HG03097 (cell line): ENCODE results near the gene REX1BD.
A peak's percentile ranks its signal among the peaks of the same experiment; 100 is the strongest.
"Not testable (repeated sequence)": the region's sequence is repeated elsewhere in the genome, so short reads cannot be mapped to it uniquely, and the experiment has no call there.

ENCODE experiments used
- ATAC-seq: cut with Tn5 transposase; IDR thresholded peaks from one replicate; pipeline ENCODE4 v1.9.1; 2021; ENCODE audit not compliant: unreplicated experiment, low FRiP score

The REX1BD gene

GRCh38 chr19:18588611-18589379 is at the start of gene REX1BD:
REX1BD (plus strand) TSS chr19:18588798; CDS start chr19:18588802, 4 bp downstream.
- peak; percentile 74 for ATAC-seq

- no peak for ATAC-seq
Measured at GRCh38 chr19:18539372-18539771, 49.2 kb upstream of the REX1BD start.

DNA sequence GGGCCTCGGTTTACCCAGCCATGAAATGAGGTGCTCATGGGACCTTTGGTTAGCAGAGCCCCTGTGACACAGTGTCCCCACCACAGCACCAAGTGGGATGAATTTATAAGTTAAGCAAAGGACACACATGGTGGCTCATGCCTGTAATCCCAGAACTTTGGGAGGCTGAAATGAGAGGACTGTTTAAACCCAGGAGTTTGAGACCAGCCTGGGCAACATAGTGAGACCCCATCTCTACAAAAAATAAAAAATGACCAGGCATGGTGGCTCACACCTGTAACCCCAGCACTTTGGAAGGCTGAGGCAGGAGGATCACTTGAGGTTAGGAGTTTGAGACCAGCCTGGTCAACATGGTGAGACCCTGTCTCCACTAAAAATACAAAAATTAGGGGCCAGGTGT is 48.4 kb upstream of the REX1BD start:
- ATAC-seq = not testable (repeated sequence)

DNA sequence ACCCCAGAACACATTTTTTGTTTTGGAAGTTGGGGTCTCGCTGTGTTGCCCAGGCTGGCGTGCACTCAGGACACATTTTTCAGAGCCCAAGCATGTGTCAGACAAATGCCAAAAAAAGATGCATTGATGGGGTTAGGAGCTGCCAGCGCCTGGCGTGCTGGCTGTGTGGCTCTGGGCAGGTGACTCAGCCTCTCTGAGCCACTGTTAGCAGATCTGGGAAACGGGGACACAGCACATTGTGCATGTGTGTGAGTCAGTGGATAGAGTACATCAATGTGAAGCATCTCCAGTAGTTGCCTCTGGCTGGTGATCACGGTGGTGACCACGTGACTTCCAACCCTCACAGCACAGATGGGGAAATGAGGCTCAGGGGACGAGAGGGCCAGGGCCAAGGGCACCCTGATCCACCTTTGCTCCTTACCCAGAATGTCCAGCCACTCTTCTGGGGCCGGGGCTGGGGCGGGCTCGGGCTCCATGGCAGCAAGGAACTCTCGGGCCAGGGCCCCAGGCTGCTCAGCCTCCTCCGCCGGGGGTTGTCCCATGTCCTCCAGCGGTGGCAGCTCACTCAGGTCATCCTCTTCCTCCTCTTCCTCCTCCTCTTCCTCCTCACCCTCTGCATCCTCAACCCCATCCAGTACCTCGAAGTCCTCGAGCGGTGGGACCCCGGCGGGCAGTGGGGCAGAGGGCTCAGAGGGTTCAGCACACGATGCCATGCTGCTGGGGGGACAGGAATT is 47.2 kb upstream of the REX1BD start:
- ATAC-seq = no peak

DNA sequence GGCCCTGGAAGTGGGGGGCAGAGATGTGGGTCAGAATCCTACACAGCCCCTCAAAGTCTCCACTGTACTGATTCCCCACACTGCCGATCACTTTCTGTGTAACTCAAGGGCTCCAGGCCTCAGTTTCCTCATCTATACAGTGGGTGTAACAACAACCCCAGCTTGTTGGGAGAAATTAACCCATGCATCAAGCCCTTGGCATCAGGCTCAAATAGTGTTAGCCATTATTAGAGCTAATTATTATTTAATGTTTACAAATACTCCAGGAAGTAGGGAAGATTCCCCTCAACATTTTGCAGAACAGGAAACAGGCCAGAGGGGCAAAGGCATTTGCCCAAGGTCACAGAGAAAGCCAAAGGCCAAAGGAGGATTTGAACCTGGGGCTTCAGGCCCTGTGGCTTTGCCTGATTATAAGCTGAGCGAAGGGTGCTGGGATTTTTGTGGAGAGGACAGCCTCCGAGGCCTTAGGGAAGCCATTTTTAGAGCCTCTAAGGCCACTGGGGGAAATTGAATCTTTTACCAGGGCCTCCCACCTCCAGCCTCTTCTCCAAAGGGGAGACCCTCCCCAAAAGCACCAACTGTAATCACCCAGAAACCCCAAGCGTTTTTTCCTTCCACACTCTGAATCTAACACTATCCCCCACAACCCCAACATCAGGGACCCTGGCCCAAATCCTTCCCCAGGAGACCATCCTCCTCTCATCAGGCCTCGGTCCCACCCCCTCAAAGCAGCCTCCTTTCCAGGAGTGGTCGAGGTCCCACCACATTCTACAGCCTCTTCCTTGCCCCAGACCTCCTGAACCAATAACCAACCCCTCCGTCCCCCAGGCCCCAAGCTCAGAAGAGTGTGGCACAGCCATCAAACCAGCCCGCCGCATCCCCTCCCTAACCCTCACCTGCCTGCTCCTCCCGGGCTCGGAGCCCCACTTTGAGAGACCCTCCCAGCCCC is 46.3 kb upstream of the REX1BD start:
- no peak for ATAC-seq

DNA sequence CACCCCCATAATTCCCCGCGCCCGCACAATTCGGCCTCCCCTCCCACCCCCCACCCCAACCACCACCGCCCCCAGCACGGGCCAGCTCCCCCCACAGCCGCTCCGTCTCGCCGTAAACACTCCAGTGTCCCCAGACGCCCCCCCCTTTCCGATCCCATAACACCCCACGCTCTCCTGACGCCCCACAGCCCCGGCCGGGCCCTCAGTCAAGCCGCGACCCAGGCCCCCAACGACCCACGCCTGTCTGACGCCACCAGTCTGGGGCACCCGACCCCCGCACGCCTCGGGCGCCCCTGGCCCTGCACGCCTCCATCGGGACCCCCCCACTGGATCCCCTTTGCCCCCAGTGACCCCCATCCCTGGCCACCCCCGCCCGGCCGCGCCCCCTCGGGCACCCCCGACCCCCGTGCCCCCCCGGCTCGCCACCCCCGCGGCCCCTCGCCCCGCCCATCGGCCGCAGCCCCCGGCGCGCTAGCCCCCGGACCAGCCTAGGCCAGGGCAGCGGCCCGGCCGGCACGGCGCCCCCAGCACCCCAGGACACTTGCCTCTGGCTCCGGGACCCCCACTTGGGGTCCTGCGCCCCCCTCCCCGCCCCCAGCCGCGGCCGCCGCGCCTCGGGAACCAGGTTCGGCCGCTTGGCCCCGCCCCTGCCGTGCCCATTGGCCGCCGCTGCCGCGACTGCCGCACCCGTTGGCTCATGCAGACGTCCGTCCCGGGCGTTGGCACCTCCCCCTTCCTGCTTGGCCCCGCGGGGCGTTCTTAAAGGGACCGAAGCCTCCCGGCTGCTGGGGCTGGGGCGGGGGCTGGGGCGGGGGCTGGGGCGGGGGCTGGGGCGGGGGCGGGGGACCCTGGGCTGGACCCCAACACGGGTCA is 45.4 kb upstream of the REX1BD start, which contains the start of gene FKBP8:
Gene FKBP8, minus strand, starts transcription at position 633 of the 873 bp plus-strand sequence. CDS start 1,603 bp downstream, outside the sequence.
- ATAC-seq = peak; percentile 90

GRCh38 chr19:18543814-18544475 is 44.7 kb upstream of the REX1BD start:
- ATAC-seq = peak; percentile 24

- ATAC-seq = no peak
Measured at GRCh38 chr19:18551631-18552030, 37.0 kb upstream of the REX1BD start.

GRCh38 chr19:18557411-18558201 is 31.0 kb upstream of the REX1BD start, which contains the start of gene KXD1:
KXD1 (plus strand) TSS chr19:18557870; CDS start chr19:18562057, 4,187 bp downstream.
- ATAC-seq = peak; percentile 92

GRCh38 chr19:18558202-18558555 is 30.4 kb upstream of the REX1BD start:
- no peak for ATAC-seq

- no peak for ATAC-seq
Measured at GRCh38 chr19:18558604-18559003, 30.0 kb upstream of the REX1BD start.

GRCh38 chr19:18559685-18560084 is 28.9 kb upstream of the REX1BD start:
- ATAC-seq = no peak

GRCh38 chr19:18562086-18562485 is 26.5 kb upstream of the REX1BD start:
- ATAC-seq = no peak

DNA sequence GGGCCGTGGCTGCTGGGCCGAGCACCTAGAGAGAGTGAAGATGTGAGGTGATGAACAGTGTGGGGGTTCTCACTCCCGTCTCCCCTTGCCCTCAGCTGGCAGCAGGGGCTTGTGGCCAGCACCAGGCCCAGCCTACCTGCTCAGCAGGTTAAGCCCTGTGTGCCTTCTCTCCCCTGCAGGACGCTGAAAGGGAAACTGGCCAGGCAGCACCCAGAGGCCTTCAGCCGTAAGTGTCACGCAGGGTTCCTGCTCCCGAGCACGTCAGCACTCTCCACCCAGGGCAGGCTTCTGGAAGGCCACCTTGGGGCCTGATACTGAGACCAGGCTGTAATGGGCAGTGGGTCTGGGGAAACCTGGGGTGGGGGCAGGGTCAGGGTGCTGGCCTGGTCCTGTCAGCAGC is 21.6 kb upstream of the REX1BD start:
- ATAC-seq = no peak

DNA sequence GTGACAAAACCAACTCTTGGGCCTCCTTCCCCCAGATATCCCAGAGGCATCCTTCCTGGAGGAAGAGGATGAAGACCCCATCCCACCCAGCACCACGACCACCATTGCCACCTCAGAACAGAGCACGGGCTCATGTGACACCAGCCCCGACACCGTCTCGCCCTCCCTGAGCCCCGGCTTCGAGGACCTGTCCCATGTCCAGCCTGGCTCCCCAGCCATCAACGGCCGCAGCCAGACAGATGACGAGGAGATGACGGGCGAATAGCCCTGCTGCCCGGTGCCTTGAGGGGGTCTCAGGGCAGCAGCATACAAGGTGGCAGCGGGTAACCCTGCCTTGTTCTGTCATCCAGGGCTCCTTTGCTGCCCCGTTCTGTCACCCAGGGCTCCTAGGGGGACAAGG is 20.2 kb upstream of the REX1BD start:
- ATAC-seq = no peak

GRCh38 chr19:18571564-18572344 is 16.8 kb upstream of the REX1BD start, which contains the start of gene UBA52:
UBA52 (plus strand) TSS chr19:18571857; CDS start chr19:18573301, 1,444 bp downstream.
- ATAC-seq = peak; percentile 90

DNA sequence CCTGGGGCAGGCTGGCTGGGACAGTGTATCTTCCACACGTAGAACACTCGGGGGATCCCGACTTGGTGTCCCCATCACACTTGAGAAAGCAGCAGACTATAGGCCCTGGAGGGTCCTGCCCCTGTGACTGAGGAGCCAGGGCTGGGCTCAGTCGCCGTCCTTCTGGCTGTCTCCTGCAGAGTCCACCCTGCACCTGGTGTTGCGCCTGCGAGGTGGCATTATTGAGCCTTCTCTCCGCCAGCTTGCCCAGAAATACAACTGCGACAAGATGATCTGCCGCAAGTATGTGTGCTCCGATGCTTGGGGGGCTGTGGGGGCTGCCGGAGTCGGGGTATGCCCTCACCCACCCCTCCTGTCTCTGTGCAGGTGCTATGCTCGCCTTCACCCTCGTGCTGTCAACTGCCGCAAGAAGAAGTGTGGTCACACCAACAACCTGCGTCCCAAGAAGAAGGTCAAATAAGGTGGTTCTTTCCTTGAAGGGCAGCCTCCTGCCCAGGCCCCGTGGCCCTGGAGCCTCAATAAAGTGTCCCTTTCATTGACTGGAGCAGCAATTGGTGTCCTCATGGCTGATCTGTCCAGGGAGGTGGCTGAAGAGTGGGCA is 13.8 kb upstream of the REX1BD start:
- ATAC-seq = no peak
